Stimulated activated CD8-positive, alpha-beta memory T cell treated with anti-CD3 and anti-CD28 coated beads, Interleukin-15, amount 100 ng/mL, for 48 hours (primary cell): ENCODE data around the gene BCOR.

Experiments
- DNase-seq, 2 donors: peaks; one replicate each; pipeline ENCODE4 v3.0.0-alpha.2; 2020; ENCODE audit warnings: low read depth in 2 of 2

The BCOR gene

GRCh38 chrX:40097504-40098263 lies at the start of gene BCOR:
BCOR (minus strand) TSS chrX:40097958; CDS start chrX:40077929, 20,029 bp downstream.
- peak; percentile 58 to 73 for DNase-seq

- no peak for DNase-seq
Measured at GRCh38 chrX:40147126-40147952, 49.6 kb upstream of the BCOR start.

- no peak for DNase-seq
Measured at GRCh38 chrX:40146262-40147125, 48.7 kb upstream of the BCOR start.

GRCh38 chrX:40145923-40146261 lies 48.1 kb upstream of the BCOR start:
- no peak for DNase-seq

GRCh38 chrX:40145001-40145922 lies 47.5 kb upstream of the BCOR start:
- no peak for DNase-seq

GRCh38 chrX:40144576-40144975 lies 46.8 kb upstream of the BCOR start:
- DNase-seq, result no peak

- DNase-seq, result no peak
Measured at GRCh38 chrX:40143987-40144386, 46.2 kb upstream of the BCOR start.

- no peak for DNase-seq
Measured at GRCh38 chrX:40143001-40143400, 45.2 kb upstream of the BCOR start.

GRCh38 chrX:40142417-40142816 lies 44.7 kb upstream of the BCOR start:
- DNase-seq, result no peak

- no peak for DNase-seq
Measured at GRCh38 chrX:40140706-40141499, 43.1 kb upstream of the BCOR start.

- DNase-seq, result no peak
Measured at GRCh38 chrX:40132751-40133150, 35.0 kb upstream of the BCOR start.

- DNase-seq, result no peak
Measured at GRCh38 chrX:40131654-40132337, 34.0 kb upstream of the BCOR start.

- no peak for DNase-seq
Measured at GRCh38 chrX:40130207-40130606, 32.4 kb upstream of the BCOR start.

GRCh38 chrX:40127052-40127451 lies 29.3 kb upstream of the BCOR start:
- DNase-seq, result no peak

- no peak for DNase-seq
Measured at GRCh38 chrX:40122487-40122886, 24.7 kb upstream of the BCOR start.

GRCh38 chrX:40121618-40122017 lies 23.9 kb upstream of the BCOR start:
- no peak for DNase-seq

GRCh38 chrX:40120838-40121580 lies 23.3 kb upstream of the BCOR start:
- no peak for DNase-seq

- no peak for DNase-seq
Measured at GRCh38 chrX:40117715-40118285, 20.0 kb upstream of the BCOR start.

GRCh38 chrX:40116925-40117324 lies 19.2 kb upstream of the BCOR start:
- no peak for DNase-seq
